T-helper 2 cell treated with Interferon-gamma antibody and Interleukin-4, amounts not matched to agents 100 ng/mL and 5 ng/mL, for 36 hours (primary cell): ENCODE measurements around the gene MRTFB. TPM values are rescaled to one million over a fixed set of nuclear protein-coding genes. Genes with fewer than 3 reads are reported as not detected.
"Not testable (repeated sequence)": the region's sequence is repeated elsewhere in the genome, so short reads cannot be mapped to it uniquely, and the experiment has no call there.

Experiments used
- intact Hi-C: fragments of 100-400 bp; cut with micrococcal nuclease; formaldehyde crosslinking; loops from one replicate; pipeline ENCODE4 v1.15.1; 2023
- total RNA-seq: library from RNA; stranded (reverse); gene quantifications from 2 replicates; pipeline ENCODE4 v1.2.3, GENCODE V29; 2022

The MRTFB gene, protein sequence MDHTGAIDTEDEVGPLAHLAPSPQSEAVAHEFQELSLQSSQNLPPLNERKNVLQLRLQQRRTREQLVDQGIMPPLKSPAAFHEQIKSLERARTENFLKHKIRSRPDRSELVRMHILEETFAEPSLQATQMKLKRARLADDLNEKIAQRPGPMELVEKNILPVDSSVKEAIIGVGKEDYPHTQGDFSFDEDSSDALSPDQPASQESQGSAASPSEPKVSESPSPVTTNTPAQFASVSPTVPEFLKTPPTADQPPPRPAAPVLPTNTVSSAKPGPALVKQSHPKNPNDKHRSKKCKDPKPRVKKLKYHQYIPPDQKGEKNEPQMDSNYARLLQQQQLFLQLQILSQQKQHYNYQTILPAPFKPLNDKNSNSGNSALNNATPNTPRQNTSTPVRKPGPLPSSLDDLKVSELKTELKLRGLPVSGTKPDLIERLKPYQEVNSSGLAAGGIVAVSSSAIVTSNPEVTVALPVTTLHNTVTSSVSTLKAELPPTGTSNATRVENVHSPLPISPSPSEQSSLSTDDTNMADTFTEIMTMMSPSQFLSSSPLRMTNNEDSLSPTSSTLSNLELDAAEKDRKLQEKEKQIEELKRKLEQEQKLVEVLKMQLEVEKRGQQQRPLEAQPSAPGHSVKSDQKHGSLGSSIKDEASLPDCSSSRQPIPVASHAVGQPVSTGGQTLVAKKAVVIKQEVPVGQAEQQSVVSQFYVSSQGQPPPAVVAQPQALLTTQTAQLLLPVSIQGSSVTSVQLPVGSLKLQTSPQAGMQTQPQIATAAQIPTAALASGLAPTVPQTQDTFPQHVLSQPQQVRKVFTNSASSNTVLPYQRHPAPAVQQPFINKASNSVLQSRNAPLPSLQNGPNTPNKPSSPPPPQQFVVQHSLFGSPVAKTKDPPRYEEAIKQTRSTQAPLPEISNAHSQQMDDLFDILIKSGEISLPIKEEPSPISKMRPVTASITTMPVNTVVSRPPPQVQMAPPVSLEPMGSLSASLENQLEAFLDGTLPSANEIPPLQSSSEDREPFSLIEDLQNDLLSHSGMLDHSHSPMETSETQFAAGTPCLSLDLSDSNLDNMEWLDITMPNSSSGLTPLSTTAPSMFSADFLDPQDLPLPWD
- total RNA-seq, result 15.8 and 21.1 TPM in 2 replicates

- intact Hi-C loops, result loop anchor here (2.0 to 5.0 kb wide), 2 partner anchors 150 to 216 kb away; partner anchors contain the start of gene ERCC4
Observed at GRCh38 chr16:14070877-14071575, at the start of gene MRTFB. Gene MRTFB, plus strand, starts transcription at chr16:14071319. Its CDS starts 69,288 bp downstream, at chr16:14140607.

- intact Hi-C loops, result not testable (repeated sequence)
Observed at GRCh38 chr16:14023526-14023925, 47.6 kb upstream of the MRTFB start.

DNA sequence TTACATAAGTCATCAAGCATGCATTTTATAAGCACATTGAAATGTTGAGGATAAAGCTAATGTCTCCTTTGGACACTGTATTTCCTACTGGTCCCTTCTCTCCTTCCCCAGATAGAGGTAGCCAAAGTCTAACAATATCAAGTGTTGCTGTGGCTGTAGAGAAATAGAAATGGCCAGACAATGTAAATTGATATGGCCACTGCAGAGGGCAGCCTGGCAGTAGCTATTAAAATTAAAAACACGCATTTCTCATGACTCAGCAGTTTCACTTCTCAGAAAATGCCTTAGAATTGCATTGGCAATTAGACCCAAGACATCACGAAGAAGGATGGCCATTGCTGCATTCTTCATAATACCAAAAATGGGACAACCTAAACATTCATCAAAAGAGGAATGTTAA is 46.8 kb upstream of the MRTFB start:
- intact Hi-C loops, result no loop called here

- intact Hi-C loops, result no loop called here
Observed at GRCh38 chr16:14026572-14027285, 44.4 kb upstream of the MRTFB start.

DNA sequence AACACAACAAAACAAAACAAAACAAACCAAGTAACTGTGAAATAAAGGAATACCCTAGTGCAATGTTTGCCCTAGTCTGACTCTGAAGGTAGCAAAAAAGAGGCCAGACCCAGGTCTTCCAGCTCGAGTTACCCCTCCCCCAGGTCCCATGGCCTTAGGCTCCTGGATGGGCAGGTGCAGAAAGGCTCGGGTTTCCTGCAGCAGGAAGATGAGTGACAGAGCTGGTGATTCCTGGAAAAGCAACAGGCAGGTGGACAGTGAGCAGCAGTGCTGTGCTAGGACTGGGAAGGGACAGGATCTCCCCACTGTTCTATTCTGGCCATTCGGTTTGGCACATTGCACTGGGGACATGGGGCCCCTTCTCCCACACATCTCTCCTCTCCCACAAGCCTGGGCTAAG is 42.9 kb upstream of the MRTFB start:
- intact Hi-C loops, result no loop called here

GRCh38 chr16:14029658-14030057 is 41.5 kb upstream of the MRTFB start:
- intact Hi-C loops, result no loop called here

DNA sequence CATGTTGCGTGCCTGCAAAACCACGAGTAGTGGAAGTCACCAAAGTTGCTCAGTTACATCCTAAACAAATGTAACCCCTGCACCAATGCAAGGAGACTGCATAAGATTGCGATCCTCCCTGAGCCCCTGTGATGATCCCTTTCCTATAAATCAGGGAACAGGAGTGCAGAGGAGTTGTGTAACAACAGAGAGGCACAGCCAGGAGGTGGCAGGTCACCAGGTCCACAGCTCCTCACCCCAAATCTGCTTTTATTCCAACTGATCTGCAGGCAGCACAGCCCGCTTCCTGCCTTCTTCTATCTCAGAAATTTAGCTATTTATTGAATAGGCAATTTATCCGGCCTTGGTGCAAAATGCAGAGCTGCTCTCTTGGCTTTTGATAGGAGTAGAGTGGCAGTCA is 36.0 kb upstream of the MRTFB start:
- intact Hi-C loops, result no loop called here

- intact Hi-C loops, result no loop called here
Observed at GRCh38 chr16:14036889-14037288, 34.2 kb upstream of the MRTFB start.

- intact Hi-C loops, result no loop called here
Observed at GRCh38 chr16:14037960-14038359, 33.2 kb upstream of the MRTFB start.

DNA sequence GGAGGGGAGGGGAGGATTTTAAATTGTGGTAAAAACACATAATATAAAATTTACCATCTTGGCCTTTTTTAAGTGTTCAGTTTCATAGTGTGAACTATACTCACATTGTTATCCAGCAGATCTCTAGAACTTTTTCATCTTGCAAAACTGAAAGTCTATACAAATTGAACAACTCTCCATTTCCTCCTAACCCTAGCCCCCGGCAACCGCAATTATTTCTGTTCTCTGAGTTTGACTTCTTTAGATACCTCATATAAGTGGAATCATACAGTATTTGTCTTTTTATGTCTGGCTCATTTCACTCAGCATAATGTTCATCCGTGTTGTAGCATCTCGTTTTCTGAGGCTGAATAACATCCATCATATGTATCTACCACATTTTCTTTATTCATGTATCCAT is 30.0 kb upstream of the MRTFB start:
- intact Hi-C loops, result no loop called here

DNA sequence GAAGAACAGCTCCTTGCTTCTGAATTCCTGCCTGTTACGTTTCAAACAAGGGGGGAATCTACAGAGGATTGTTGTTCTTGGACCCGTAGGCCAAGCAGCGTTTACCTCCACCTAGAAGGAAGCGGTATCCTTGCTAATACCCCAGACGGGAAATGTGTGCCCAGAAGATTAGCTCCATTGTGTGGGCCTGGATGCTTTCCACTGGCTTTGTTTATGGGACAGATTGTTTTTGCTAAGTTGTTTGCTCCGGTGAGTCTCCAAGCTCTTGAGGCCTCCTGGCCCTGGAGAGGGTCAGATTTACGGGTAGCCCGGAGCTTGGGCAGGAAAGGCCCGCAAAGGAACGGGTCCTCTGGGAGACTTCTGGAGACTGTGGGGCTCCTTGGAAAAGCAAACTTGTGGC is 28.4 kb upstream of the MRTFB start:
- intact Hi-C loops, result no loop called here

DNA sequence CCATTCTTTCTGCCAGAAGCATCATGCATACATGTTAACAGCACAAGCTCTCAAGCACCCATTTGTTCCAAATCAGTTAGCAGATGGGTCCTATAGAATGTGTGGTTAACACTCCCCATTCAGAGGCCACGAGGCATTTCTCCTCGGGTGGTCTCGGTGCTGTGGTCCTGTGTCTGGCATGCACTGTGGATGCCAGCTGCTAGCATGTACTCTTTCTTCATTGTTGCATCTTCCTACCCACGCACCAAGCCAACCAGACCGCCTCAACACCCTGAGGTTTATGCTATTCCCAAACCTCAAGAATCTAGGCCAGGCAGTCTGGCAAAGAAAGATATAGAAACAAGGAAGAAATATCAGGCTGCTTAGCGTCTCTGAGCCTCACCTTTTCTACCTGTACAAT is 27.8 kb upstream of the MRTFB start:
- intact Hi-C loops, result no loop called here

GRCh38 chr16:14043793-14044192 is 27.3 kb upstream of the MRTFB start:
- intact Hi-C loops, result no loop called here

DNA sequence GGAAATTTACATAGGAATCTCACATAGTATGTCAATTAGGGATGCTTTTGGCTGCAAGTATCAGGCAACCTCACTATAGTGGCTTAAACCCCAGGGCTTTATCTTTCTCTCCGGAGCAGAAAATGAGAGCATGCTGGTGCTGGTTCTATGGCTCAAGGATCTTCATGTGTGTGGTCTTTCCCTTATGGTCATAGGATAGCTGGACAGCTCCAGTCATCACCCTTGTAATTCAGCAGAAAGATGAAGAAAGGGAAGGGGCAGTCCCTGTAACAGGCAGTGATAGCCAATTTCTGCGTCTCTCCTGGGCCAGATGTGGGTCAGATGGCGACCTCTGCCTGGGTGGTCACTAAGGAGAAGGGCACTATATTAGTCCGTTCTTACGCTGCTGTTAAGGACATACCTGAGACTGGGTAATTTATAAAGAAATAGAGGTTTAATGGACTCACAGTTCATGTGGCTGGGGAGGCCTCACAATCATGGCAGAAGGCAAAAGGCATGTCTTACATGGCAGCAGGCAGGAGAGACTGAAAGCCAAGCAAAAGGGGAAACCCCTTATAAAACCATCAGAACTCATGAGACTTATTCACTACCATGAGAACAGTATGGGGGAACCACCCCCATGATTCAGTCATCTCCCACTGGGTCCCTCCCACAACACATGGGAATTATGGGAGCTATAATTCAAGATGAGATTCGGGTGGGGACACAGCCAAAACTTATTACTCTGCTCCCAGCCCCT is 23.8 kb upstream of the MRTFB start:
- intact Hi-C loops, result not testable (repeated sequence)

DNA sequence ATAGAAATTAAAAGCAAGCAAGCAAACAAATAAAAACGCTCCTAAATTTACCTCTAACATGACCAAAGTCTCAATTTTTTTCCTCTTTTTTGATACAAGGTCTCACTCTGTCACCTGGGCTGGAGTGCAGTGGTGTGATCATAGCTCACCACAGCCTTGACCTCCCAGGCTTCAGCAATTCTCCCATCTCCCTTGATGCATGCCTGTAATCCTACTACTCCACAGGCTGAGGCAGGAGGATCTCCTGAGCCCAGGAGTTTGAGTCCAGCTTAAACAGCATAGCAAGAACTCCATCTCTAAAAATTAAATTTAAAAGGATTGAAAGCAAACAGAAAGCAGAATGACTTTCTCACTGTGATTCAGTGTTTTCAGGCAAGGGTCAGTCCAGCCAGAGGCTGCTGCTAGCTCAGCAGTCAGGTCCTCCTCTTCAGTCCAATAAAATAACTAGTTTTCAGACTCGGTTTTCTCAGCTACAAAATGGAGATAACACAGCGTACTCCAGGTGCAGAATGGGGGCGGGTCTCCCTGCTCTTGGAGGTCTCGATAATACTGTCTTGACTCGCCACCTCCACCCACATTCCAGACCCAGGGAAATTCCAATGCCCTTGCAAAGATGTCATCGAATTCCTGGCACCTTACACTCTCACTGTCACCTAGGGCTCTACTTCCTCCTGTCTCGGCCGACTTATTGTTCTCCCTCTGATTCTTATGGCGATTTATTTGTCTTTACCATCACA is 20.7 kb upstream of the MRTFB start:
- intact Hi-C loops, result no loop called here

GRCh38 chr16:14051103-14051729 is 19.9 kb upstream of the MRTFB start:
- intact Hi-C loops, result no loop called here

DNA sequence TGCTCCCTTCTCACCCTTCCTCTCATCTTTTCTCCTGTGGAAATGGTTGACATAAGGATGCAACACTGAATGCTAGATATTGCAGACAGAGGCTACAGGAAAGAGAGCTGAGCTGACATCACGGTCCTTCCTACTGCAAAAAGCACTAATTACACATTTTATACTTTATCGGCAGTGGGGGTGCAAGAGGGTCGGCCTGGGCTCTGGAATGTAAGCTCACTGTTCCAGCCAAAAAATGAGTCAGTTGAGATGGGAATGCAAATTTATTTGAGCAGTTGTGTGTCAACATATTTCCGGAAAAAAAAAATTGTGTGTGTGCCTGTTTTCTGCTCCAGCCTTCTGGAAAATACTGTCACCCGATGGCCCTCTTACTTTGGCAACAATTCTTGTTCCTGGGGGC is 14.1 kb upstream of the MRTFB start:
- intact Hi-C loops, result no loop called here

DNA sequence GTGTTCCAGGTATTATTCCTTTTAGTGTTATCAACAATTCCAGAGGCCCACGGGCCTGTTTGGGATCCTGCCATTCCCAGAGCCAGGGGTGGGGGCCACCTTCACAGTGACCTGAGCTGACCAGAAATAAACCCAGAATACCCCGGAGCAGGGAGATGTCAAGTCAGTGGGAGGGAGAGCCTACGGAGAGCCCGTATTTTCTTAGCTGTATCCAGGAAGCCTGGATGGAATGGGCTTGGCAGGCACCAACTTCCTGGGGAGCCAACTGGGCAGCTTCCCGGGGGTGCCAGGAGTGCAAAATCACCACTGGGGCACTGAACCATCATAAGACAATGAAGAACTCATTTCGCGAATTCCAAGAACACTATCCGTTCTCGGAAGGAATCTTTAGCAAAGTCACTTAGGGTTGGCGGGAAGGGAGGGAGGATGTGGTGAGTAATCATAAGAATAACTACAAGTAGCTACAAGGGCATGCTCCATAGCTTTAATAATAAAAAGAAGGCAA is 13.2 kb upstream of the MRTFB start:
- intact Hi-C loops, result no loop called here
